Thoracic aorta (tissue), 2 donors: ENCODE data around the gene UQCRQ. TPM values are rescaled to one million over a fixed set of nuclear protein-coding genes. Genes with fewer than 3 reads are reported as not detected.
"Not testable (repeated sequence)": the region's sequence is repeated elsewhere in the genome, so short reads cannot be mapped to it uniquely, and the experiment has no call there.

Experiments used
- ATAC-seq: fragments of 150-250 bp; one replicate; pipeline ENCODE4 v1.8.0; 2017; ENCODE audit warnings: low read depth; ENCODE audit not compliant: insufficient number of reproducible peaks, low FRiP score
- DNase-seq: peaks from one replicate; pipeline ENCODE4 v3.0.0-alpha.2; 2020; ENCODE audit warnings: low spot score
- H3K27ac ChIP-seq, 2 donors: fragments of 200-600 bp; sonication (generic); 1 replicate in 1 of 2; 2 replicates in 1 of 2; pipeline ENCODE4 v1.5.1; 2016; ENCODE audit warnings: mild to moderate bottlenecking in 2 of 2, moderate library complexity in 2 of 2
- H3K27me3 ChIP-seq: fragments of 200-600 bp; sonication (generic); replicated peaks from 2 replicates; pipeline ENCODE4 v1.6.0; 2016; ENCODE audit warnings: mild to moderate bottlenecking; ENCODE audit not compliant: insufficient read depth
- H3K36me3 ChIP-seq: fragments of 200-600 bp; sonication (generic); one replicate; pipeline ENCODE4 v1.5.1; 2016
- H3K4me1 ChIP-seq, 2 donors: fragments of 200-600 bp; sonication (generic); 1 replicate in 1 of 2; 2 replicates in 1 of 2; pipeline versions ENCODE4 v1.5.1 to v1.6.0; 2016; ENCODE audit warnings: low read depth in 2 of 2, mild to moderate bottlenecking in 1 of 2; ENCODE audit not compliant: control insufficient read depth in 1 of 2
- H3K4me3 ChIP-seq: fragments of 200-600 bp; sonication (generic); 2 replicates; pipeline ENCODE4 v1.5.1; 2016; ENCODE audit warnings: mild to moderate bottlenecking
- H3K9me3 ChIP-seq: fragments of 200-600 bp; sonication (generic); 2 replicates; pipeline ENCODE4 v1.5.1; 2016
- total RNA-seq, 2 donors: library from RNA; depleted of rRNA; stranded (reverse); fragments of >200 nt; gene quantifications; one replicate each; pipeline versions ENCODE4 v1.1.0 to v1.2.3, GENCODE V29; 2016
- TF ChIP-seq, protein P1 (sequence below): fragments of 200-600 bp; sonication (generic); IDR thresholded peaks from one replicate; pipeline ENCODE4 v1.5.1; 2019; ENCODE audit warnings: antibody characterized with exemption

UQCRQ gene
- total RNA-seq, 2 donors from 2014 or later: 49.5 to 59.3 TPM

GRCh38 chr5:132854301-132854700 lies 12.1 kb upstream of the UQCRQ start:
- Histone ChIP-seq H3K9me3 (no peaks in the 10 kb centered on the region), H3K36me3 (no peaks in the 10 kb centered on the region), H3K27ac (no peak overlapping the region), H3K4me3 (no peak overlapping the region), H3K27me3 (no peaks in the 10 kb centered on the region), H3K4me1 (no peaks in the 10 kb centered on the region)
- DNase-seq: no peak
- no peak for ATAC-seq
- TF ChIP-seq, protein P1, sequence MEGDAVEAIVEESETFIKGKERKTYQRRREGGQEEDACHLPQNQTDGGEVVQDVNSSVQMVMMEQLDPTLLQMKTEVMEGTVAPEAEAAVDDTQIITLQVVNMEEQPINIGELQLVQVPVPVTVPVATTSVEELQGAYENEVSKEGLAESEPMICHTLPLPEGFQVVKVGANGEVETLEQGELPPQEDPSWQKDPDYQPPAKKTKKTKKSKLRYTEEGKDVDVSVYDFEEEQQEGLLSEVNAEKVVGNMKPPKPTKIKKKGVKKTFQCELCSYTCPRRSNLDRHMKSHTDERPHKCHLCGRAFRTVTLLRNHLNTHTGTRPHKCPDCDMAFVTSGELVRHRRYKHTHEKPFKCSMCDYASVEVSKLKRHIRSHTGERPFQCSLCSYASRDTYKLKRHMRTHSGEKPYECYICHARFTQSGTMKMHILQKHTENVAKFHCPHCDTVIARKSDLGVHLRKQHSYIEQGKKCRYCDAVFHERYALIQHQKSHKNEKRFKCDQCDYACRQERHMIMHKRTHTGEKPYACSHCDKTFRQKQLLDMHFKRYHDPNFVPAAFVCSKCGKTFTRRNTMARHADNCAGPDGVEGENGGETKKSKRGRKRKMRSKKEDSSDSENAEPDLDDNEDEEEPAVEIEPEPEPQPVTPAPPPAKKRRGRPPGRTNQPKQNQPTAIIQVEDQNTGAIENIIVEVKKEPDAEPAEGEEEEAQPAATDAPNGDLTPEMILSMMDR: no peak

DNA sequence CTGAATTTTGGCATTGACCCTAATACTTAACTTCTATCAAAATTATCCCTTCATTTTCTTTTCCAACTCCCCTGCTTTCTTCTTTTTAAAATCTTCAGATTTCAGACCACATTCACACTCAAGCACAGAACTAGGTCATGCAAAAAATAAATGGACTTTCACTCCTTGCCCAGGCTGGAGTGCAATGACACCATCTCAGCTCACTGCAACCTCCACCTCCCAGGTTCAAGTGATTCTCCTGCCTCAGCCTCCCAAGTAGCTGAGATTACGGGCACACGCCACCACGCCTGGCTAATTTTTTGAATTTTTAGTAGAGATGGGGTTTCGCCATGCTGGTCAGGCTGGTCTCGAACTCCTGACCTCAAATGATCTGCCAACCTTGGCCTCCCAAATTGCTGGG lies 11.4 kb upstream of the UQCRQ start:
- H3K4me1 ChIP-seq, H3K27ac ChIP-seq, ATAC-seq, H3K27me3 ChIP-seq, DNase-seq, H3K4me3 ChIP-seq, H3K9me3 ChIP-seq, H3K36me3 ChIP-seq: not testable (repeated sequence)

GRCh38 chr5:132856011-132856410 lies 10.4 kb upstream of the UQCRQ start:
- H3K9me3 ChIP-seq: no peaks in the 10 kb centered on the region
- no peaks in the 10 kb centered on the region for H3K27me3 ChIP-seq
- H3K4me3 ChIP-seq: no peak overlapping the region
- DNase-seq (no peak), ATAC-seq (no peak)
- TF ChIP-seq, protein P1: no peak
- H3K4me1 ChIP-seq: no peaks in the 10 kb centered on the region
- no peak overlapping the region for H3K27ac ChIP-seq
- H3K36me3 ChIP-seq: no peaks in the 10 kb centered on the region

GRCh38 chr5:132859889-132860437 lies 6.5 kb upstream of the UQCRQ start:
- DNase-seq (no peak), ATAC-seq (no peak)
- no peaks in the 10 kb centered on the region for H3K9me3 ChIP-seq
- TF ChIP-seq, protein P1: no peak
- H3K4me3 ChIP-seq: no peak overlapping the region
- H3K27ac ChIP-seq: no peak overlapping the region
- no peaks in the 10 kb centered on the region for H3K36me3 ChIP-seq
- no peaks in the 10 kb centered on the region for H3K27me3 ChIP-seq
- no peaks in the 10 kb centered on the region for H3K4me1 ChIP-seq

GRCh38 chr5:132860742-132861141 lies 5.7 kb upstream of the UQCRQ start:
- H3K27me3 ChIP-seq: no peaks in the 10 kb centered on the region
- H3K4me1 ChIP-seq: peaks cover 0 to 6% of the 10 kb centered on the region in 2 donors
- ATAC-seq (no peak), DNase-seq (no peak)
- no peak overlapping the region for H3K4me3 ChIP-seq
- no peaks in the 10 kb centered on the region for H3K9me3 ChIP-seq
- H3K36me3 ChIP-seq: no peaks in the 10 kb centered on the region
- TF ChIP-seq, protein P1: no peak
- no peak overlapping the region for H3K27ac ChIP-seq
